NCI-H2107 (cell line): ENCODE measurements around the gene SPPL2C.

Experiments used
- DNase-seq: peaks from one replicate; lab custom pipeline; 2025; lab: John Stamatoyannopoulos, UW

The SPPL2C gene

GRCh38 chr17:45828582-45829133, 16.0 kb upstream of the SPPL2C start:
- DNase-seq: no peak

DNA sequence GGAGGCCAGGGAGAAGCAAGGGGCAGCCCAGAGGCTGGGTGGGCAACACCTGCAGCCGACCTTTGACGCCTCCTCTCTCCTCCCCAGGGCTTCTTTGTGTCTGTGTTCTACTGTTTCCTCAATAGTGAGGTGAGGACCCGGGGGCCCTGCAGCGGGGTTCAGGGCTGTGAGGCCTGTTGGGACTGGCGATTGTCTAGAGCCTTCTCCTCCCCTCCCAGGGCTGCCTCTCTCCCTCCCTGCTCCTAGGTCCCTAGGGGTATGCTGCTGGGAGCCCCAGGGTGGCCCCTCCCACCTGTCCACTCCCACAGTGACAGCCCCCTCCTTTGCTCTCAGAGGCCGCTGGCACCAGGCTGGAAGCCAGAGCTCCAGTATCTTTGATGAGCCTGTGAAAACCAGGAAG, 10.8 kb upstream of the SPPL2C start:
- DNase-seq: peak; percentile 36

DNA sequence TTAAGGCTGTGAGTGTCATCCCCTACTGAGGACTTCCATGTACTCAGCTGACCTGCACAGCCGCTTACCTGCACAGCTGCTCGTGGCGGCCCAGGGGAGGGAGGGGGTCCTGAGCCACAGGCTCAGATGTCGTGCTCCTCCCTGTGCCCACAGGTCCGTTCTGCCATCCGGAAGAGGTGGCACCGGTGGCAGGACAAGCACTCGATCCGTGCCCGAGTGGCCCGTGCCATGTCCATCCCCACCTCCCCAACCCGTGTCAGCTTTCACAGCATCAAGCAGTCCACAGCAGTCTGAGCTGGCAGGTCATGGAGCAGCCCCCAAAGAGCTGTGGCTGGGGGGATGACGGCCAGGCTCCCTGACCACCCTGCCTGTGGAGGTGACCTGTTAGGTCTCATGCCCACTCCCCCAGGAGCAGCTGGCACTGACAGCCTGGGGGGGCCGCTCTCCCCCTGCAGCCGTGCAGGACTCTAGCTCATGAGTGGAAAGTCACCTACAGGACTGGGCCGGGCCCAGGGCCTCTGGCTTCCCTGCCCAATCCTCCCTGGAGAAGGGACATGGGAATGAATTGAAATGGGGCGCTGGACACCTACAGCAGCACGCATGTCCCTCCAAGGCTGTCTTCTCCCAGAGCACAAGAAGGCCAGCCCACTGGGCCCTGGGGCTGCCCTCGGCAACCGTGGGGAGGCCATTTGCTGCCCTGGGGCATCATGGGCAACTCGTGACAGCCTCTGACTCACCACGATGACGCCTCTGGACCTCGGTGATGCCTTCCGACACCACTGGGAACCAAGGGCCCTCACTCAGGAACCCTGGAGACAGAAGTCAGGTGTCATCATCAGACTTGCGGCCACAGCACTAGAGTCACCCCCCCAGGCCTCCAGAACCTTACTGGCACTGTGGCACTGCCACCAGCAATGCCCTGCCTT, 9.9 kb upstream of the SPPL2C start:
- no peak for DNase-seq

DNA sequence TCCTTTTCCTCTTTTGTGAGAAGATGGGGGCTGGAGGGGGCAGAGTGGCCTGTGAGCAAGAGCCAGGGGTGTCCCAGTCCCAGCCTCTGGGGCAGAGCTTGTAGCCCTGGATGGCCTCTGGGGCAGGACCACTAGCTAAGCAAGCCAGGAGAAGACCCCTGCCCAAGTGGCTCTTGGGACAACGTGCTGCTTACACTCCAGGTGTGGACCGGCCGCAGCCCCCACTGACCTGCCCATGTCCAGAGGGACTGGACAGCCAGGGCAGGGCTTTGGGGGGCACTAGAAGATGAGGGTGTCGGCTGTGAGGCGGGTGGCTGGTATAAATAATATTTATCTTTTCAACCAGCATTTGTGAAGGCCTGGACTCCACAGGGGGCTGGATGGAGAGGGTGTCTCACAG, 9.2 kb upstream of the SPPL2C start:
- DNase-seq: no peak

- DNase-seq: no peak
Observed at GRCh38 chr17:45836047-45837044, 8.3 kb upstream of the SPPL2C start.

- no peak for DNase-seq
Observed at GRCh38 chr17:45837187-45837586, 7.5 kb upstream of the SPPL2C start.

- DNase-seq: no peak
Observed at GRCh38 chr17:45837603-45838002, 7.1 kb upstream of the SPPL2C start.

- no peak for DNase-seq
Observed at GRCh38 chr17:45838751-45839295, 5.9 kb upstream of the SPPL2C start.

- DNase-seq: no peak
Observed at GRCh38 chr17:45839442-45839841, 5.2 kb upstream of the SPPL2C start.

DNA sequence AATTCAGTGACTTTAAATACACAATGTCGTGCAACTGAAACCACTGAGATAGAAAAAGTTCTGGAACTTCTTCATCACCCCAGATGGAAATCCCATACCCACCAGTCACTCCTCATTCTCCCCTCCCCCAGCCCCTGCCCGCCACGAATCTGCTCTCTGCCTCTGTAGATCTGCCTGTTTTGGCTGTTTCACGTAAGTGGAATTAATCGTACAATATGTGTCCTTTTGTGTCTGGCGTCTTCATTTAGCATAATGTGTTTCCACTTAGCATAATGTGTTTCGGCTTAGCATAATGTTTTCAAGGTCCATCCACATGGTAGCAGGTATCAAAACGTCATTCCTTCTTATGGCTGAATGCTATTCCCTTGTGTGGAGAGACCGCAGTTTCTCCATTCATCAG, 3.5 kb upstream of the SPPL2C start:
- DNase-seq: no peak

- DNase-seq: peak; percentile 11
Observed at GRCh38 chr17:45841883-45842525, 2.7 kb upstream of the SPPL2C start.

DNA sequence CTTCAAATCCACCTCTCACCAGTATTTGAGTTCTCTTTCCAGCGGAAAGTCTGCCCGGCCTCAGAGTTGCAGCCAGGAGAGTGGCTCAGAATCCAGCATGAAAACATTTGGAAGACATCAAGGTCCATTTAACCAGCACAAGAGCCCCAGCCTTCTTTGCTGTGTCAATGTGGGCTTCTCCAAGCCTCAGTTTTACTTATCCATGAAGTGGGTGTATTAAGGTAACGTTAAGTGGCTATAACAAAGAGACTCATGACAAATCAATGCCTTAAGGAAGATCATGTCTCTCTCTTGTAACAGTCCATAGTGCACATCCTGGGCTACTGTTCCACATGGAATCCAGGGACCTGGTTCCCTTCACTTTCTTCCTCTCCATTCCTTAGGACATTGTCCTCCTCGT, 959 bp upstream of the SPPL2C start:
- DNase-seq: no peak

GRCh38 chr17:45845376-45846185, 900 bp downstream of the SPPL2C start:
- DNase-seq: no peak

DNA sequence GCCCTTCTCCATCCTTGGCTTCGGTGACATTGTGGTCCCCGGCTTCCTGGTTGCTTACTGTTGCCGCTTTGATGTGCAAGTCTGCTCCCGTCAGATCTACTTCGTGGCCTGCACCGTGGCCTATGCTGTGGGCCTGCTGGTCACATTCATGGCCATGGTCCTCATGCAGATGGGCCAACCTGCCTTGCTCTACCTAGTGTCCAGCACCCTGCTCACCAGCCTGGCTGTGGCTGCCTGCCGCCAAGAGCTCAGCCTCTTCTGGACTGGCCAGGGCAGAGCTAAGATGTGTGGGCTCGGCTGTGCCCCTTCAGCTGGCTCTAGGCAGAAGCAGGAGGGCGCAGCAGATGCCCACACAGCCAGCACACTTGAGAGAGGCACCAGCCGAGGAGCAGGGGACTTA, 1.5 kb downstream of the SPPL2C start:
- DNase-seq: no peak

- no peak for DNase-seq
Observed at GRCh38 chr17:45846646-45847045, 2.0 kb downstream of the SPPL2C start.

DNA sequence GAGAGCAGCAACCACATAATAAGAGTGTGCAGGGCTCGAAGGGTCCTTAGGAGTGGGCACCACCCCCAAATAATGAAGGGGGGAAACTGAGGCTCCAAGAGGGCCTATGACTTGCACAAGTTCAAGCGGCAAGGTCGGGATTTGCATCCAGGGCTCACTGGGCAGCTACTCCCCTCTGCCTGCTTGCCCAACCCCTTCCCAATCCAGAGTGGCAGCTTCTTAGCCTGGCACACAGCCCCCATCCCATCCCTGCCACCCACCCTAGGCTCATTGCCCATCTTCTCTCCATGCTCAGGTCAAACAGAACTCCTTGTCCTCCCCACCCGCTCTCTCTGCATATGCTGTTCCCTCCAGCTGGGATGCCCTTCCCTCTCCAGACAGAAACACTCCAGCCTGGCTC, 2.4 kb downstream of the SPPL2C start:
- no peak for DNase-seq

- no peak for DNase-seq
Observed at GRCh38 chr17:45847747-45848146, 3.1 kb downstream of the SPPL2C start.

GRCh38 chr17:45848405-45848804, 3.7 kb downstream of the SPPL2C start:
- no peak for DNase-seq

DNA sequence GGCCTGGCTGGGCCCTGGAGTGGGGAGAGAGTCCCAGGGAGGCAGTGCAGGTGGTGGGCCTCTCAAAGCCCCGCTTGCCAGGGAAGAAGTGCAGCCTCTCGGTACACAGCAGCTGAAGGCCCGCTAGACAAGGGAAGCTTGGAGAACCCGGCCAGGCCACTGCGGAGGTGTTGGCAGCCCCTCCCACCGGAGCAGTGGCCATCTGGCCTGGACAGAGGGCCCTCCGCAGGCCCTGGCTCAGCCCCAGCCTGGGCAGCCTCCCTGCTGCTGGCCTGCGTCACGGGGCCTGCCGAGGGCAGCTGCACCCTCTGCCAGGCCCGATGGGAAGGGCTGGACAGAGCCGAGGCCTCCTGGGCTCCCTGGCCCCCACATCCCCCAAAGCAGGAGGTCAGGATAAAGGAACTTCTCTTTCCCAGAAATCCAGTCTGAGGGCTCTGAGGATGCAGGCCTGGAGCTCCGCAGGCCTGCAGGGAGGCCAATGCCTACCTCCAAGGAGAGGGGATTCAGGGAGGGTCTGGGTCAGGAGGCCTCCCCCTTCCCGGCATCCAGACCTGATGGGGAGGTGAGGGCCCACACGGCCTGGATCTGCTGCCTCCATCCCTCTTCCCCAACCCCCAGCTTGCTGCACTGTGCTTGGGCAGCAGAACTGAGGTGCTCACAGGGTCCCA, 4.3 kb downstream of the SPPL2C start:
- DNase-seq: no peak

DNA sequence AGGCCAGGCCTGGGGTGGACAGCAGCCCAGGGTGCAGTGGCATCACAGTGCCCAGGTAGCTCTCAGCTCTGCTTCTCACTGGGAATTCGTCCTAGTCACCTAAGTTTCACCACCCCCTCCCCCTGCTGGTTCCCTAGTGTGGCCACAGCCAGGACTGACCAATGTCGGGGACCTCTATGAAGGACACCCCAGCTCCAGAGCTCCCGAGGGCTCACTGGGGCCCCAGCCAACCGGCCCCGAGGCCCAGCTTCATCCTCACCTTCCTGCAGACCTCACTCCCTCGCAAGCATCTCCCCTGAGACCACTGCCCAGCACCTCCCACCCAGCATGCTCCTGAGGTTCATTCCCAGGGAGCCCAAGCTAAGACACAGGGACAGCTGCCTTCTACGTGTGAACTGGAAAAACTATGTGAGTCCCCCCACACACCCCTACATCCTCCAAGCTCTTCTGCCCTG, 4.9 kb downstream of the SPPL2C start:
- DNase-seq: no peak
